HG02938 (cell line): Measurements from ENCODE around the gene LRRK1.

Experiments
- ATAC-seq: cut with Tn5 transposase; IDR thresholded peaks from one replicate; pipeline ENCODE4 v1.9.1; 2021; ENCODE audit warnings: mild to moderate bottlenecking, moderate library complexity; ENCODE audit not compliant: unreplicated experiment

LRRK1 gene

GRCh38 chr15:100909565-100909964, 9.6 kb upstream of the LRRK1 start:
- ATAC-seq, result no peak

DNA sequence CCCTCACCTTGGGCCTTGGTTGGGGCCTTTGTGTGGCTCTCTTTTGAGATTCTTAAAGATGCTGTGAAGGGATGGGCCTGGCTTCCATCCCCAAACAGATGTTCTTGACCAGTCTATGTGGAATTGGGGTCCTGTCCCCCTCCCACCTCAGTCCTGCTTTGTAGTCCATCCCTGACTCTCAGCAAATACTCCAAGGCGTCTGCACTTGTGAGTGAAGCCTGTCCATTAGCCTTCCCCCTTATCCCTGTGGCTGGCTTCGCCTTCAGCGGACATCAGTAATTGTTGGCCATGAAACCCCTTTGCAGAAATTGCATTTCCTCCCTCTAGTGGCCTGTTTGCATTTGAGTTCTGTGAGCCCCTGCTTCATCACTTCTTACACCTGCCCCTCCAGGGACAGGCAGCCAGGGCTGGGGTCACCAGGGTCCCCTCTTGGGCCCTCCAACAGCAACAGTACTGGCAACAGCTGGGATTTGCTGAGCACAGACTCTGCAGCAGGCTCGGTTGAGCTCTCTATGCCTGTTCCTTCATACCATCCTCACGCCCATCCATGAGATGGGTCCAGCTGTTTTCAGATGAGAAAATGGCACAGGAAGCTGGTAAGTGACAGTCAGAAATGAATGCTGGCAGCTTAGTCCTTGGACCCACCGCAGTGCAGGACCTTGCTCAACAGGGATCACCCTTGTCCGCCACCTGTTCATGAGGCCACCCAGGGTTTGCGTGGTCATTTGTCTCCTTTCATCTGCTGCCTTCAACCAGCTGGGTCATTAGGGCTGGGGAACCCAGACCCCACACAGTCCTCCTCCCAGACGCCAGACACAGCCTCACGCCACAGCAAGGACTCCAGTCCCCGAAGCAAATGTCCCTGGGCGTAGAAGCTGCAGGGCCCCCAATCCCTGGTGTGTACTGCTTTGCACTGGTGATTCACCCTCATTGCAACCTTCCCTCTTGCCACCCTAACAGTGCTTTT, 8.9 kb upstream of the LRRK1 start:
- no peak for ATAC-seq

- no peak for ATAC-seq
Observed at GRCh38 chr15:100911086-100911485, 8.1 kb upstream of the LRRK1 start.

DNA sequence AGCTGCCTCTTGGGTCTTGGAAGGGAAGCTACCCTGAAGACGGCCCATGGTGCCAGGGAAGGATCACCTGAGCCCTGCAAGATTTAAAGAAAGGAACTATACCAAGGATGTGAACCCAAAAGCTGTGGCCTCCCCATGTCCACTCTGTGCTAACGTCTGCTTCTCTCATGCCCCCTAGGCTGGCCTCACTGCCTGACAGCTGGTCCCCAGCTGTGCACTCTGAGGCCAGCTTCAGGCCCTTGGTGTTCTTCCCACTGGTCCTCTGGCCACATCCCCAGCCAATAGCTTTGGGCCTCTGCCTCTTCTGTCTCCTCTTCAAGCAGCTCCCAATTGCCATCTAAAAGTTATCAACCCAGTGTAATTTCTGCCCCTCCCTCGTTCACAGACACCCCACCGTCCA, 5.2 kb upstream of the LRRK1 start:
- ATAC-seq, result no peak

- ATAC-seq, result no peak
Observed at GRCh38 chr15:100914876-100915275, 4.3 kb upstream of the LRRK1 start.

DNA sequence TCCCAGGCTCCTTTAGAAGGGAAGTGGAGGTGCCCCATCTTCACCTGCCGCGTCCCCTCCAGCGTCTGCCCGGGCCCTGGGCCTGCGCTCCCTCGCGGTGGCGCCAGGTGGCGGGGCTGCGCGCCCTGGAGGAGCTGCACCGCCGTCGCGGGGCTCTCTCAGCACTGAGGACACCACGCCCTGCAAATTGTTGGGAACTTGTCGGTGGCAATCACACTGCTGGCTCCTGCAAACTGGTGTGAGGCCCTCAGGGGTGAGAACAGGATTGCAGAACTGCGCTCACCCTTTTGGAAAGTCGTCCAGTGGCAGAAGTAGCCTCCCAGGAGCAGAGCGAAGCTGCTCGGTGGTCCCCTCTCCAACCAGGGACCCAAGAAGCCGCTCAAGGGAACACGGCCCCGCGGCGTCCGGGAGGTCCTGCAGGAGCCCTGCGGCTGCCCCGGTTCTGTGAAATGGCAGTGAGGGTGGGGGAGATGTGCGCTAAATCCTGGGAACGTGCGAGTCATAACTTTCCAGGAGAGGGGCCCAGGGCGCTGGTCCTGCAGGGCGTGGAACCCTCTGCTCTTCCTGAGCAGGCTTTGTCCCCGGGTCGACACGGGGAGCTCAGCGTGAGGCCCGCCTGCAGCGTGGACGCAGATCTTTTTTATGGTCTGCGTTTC, 995 bp upstream of the LRRK1 start:
- peak; percentile 55 for ATAC-seq

DNA sequence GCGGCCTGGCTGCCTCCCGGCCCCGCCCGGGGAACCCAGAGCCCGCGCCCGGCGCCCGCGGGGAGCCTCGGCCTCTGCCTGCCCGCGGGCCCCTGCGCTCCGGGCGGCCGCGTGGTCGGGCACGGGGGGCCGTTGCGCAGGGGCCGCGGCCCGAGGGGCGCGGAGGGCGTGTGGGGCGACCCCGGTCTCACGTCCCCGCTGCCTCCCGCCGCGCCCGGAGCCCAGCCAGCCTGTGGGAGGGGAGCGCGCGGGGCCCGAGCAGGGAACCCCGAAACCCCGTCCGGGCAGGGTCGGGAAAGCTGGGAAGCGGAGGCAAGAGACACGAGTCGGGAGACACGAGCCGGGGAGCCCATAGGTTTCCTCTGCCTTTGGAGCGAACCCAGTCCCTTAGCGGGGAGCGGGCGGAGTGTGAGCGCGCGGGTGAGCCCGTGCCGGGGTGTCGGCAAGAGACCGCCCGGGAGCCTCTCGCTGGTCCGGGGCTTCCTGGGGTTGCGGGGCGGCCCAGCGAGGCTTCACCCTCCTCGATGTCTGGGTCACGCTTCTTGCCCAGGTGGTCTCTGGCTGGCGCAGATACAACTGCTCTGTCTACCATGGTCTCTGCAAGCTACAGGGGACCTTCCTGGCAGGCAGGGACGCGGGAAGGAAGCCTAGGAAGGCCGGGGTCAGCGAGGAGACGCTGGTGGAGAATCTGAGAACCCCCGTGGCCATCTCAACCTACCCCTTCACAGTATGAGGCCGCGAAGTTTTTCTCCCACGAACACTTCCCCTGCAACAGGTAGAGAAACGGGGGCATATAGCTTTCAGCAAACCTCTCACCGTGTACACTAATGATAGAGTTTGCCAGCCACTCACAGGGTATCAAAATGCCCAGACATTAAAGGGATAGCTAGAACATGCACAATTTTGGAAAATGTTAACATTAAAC, 586 bp downstream of the LRRK1 start:
- ATAC-seq, result no peak

DNA sequence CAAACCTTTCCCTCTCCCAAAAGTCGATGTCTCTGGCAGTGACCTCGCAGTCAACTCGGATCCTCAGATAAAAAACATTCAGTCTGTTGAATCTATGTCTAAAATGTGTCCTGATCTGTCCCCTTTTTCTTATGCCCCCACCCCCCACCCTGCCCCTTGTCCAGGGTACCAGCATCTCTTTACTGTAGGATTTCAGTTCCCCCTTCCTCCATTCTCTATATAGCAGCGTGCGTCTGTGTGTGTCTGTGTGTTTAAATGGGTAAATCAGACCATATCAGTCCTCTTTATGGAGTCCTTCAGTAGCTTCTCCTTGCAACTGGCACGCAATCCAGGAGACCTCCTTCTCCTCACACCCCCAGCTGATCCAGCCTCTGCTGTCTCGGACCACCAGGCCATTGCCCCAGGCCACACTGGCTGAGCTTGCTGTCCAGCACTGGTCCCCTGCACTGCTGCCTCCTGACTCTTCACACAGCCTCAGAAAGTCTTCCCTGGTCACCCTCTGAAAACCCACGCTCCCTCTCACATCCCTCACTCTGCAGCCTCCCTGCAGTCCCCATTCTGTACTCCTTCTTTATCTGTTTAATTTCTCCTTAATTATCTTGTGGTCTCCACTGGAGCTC, 1.5 kb downstream of the LRRK1 start:
- ATAC-seq, result no peak

DNA sequence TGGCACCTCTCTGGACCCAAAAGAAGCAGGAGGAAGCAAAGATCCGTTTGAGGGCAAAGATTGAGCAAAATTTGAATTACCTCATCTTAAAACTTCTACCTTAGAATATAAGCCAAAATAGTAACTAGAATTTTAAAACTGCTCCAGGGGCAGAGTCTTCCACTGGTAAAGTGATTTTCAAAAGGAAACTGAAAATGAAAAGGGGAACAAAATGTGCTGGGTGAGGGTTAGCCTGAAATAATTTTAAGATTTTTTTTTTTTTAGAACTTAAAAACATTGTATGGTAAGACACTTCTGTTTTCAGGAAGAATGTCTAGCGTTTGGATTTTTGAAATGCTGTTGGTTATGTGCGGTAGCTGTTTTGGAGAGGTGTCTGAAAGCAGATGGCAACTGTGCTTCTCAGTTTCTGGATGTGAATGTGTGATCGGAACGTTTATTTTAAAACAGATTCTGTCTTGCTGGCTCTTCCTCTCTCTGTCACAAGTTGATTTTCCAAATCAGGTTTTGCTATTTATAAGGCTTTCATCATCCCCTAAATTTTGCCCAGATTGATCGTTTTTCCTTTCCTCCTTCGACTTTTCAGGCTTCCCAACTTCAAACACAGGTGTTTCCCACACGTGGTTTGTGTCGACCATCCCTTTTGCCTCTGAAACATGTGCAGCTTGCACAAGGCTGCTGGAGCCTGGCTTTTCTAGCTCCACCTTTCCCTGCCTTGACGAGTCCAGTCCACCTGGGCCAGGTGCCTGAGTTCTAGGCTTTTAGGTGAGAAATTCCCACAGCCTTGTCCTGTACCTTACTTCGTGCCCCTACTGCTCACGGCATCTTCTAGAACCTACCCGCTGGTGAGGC, 3.3 kb downstream of the LRRK1 start:
- ATAC-seq, result no peak

DNA sequence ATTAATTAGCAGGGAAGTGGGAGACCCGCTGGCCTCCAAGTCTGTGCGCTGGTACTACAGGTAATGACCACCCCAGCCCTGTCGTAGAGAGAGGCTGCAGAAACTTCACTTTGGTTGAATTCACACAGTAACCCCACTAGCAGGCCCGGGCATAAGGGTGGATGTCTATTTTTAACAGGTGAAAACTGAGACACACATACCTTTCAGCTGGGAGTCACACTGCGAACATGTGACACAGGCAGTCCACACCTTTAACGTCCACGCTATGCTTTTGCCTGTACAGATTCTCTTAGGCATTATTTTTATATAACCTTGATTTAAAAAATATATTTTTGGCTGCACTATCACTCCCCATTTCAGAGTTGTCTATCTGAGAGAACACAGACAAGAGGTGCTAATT, 3.9 kb downstream of the LRRK1 start:
- ATAC-seq, result no peak

DNA sequence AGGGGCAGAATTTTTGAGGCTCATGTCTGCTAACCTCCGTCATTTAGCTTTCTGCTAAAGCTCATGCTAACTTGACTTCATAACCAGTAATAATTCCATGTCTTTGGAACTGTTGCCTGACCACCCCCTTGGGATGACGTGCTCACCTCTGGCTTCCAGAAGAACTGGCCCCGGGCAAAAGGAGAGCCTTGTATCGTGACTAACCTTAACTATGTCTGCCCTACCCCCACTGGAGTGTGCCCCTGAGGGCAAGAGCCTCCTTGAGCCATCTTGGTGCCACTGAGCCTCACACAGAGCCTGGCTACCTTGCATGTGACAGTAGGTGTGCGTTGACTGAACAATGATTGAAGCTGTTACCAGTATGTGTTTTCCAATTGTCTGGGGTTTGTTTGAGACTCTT, 4.7 kb downstream of the LRRK1 start:
- ATAC-seq, result no peak

DNA sequence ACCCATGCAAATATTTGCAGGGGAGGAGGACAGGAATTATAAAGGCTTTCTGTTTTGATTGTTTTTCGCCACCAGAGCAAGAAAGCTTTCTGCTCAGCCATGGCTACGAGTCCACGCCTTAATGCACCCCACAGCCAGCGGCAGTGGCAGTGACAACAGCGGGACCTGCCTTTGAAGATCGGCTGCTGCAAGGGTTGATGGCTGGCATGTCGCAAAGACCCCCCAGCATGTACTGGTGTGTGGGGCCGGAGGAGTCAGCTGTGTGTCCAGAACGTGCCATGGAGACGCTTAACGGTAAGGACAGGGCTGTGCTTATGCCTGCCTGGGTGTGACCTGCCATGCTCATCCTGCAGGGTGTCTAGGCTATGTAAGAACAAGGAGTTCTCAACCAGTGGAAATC, 5.3 kb downstream of the LRRK1 start:
- no peak for ATAC-seq

DNA sequence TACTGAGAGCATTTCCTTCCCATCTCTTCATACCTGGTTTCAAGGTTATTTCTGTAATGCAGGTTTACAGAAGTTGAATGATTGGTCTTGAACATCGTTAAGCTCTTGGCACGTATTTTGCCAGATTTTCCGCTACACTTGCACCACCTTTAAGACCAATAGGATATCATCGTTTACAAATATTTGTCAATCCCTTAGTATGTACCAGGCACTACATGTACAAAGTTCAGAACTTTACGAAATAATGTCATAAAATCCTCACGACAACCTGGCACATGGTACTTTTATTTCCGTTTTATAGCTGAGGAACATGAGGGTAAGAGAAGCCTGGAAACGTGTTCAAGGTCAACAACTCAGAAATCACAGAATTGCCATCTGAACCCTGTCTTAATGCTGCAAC, 6.3 kb downstream of the LRRK1 start:
- no peak for ATAC-seq

- ATAC-seq, result peak; percentile 37
Observed at GRCh38 chr15:100926258-100926657, 7.1 kb downstream of the LRRK1 start.

- no peak for ATAC-seq
Observed at GRCh38 chr15:100926971-100927756, 8.0 kb downstream of the LRRK1 start.

GRCh38 chr15:100928632-100929280, 9.6 kb downstream of the LRRK1 start:
- ATAC-seq, result no peak

DNA sequence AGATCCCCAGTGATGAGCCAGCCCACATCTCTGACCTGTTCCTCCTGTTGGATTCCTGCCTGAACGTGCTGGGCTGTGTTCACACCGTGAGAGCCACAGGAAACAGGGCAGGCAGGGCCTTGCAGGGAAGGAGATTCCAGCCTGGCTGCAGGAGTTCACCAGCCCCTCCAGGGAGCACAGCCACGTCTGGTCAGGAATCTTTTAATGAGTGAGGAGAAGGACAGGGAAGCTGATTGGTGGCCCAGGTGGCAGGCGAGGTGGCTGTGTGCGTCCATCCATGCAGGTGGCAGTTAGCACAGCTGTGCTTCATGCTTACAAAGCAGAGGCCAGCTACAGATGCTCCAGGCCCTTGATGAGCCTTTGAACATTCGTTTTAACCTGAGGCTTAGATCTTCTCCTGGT, 10.5 kb downstream of the LRRK1 start:
- no peak for ATAC-seq

- ATAC-seq, result no peak
Observed at GRCh38 chr15:100930306-100930848, 11.2 kb downstream of the LRRK1 start.
